ENCODE results near the gene FAM222B. TPM values are rescaled to one million over a fixed set of nuclear protein-coding genes. Genes with fewer than 3 reads are reported as not detected.
A peak's percentile ranks its signal among the peaks of the same experiment; 100 is the strongest.

Gene FAM222B
- total and polyA plus RNA-seq, 9 of the 15 experiments (the other 6 are each of a cell fraction or from before 2014, with no cell fraction given), result 4.0 to 34.6 (median 7.5) TPM

GRCh38 chr17:28725166-28725659 is 117.4 kb downstream of the FAM222B start (continued):
- TF ChIP-seq ZHX1 (conservative IDR thresholded peaks at IDR 0.05; ENCODE audit: low read length) (no peak), PHB2 (IDR thresholded peaks at IDR 0.05; ENCODE audit: low read depth) (no peak), ZBTB8A (IDR thresholded peaks at IDR 0.05; ENCODE audit: partially characterized antibody) (no peak), ARID1B (IDR thresholded peaks at IDR 0.05) (no peak), TEAD1 (CRISPR knock-in tag; IDR thresholded peaks at IDR 0.05) (0 out of 4 replicates have a peak, but pooled peaks of 1 of the 2 experiments have one; percentile 57), PURB (CRISPR knock-in tag; IDR thresholded peaks at IDR 0.05; ENCODE audit: low read depth) (no peak), ZNF507 (tag; conservative IDR thresholded peaks at IDR 0.05) (no peak), CBX8 (IDR thresholded peaks at IDR 0.05; ENCODE audit: borderline replicate concordance, extremely low read depth, low read depth, low read length, poor library complexity, severe bottlenecking) (no peak), ZNF146 (CRISPR knock-in tag; IDR thresholded peaks at IDR 0.05; ENCODE audit: unreplicated experiment) (no peak), RBM14 (IDR thresholded peaks at IDR 0.05; ENCODE audit: borderline replicate concordance, insufficient read depth, low read depth, low read length) (no peak), PRDM10 (IDR thresholded peaks at IDR 0.05; ENCODE audit: partially characterized antibody) (no peak), ZNF75A (CRISPR knock-in tag; IDR thresholded peaks at IDR 0.05) (no peak), ZNF644 (tag; IDR thresholded peaks at IDR 0.05; ENCODE audit: low read depth) (no peak), PRPF4 (IDR thresholded peaks at IDR 0.05; ENCODE audit: insufficient read depth, low read depth, low read length, poor library complexity, severe bottlenecking) (no peak), NR2F6 (CRISPR knock-in tag; IDR thresholded peaks at IDR 0.05) (no peak), BCLAF1 (IDR thresholded peaks at IDR 0.05; ENCODE audit: borderline replicate concordance in 1 of 2, control insufficient read depth in 1 of 2, low read depth in 2 of 2, low read length in 1 of 2) (0 out of 4 replicates have a peak, but pooled peaks of 1 of the 2 experiments have one; percentile 23), NR3C1 (CRISPR knock-in tag; IDR thresholded peaks at IDR 0.05) (no peak), SMAD3 (CRISPR knock-in tag; conservative IDR thresholded peaks at IDR 0.05) (no peak; the same call in 1 of the 2 replicates)

Data from K562 (cell line).